ENCODE results near the gene CCDC68.
"Not testable (repeated sequence)": the region's sequence is repeated elsewhere in the genome, so short reads cannot be mapped to it uniquely, and the experiment has no call there.

The CCDC68 gene

DNA sequence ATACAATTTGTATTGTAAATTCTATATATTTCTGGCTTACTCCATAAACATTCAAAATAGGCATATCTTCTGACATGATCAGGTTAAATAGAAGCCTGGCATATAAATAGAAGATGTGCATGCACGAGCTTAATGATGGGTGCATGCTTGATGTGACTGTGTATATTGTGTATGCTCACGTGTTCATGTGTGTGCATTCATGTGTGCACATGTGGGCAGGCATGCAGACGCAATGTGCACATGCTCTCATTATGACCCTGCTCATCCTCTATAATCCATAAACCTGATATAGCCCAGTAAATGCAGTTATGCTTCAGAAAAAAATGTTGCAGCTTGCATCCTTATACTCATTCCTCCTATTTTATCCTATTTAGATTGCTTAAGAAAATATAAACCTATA, 101.8 kb downstream of the CCDC68 start:
- no peak overlapping the region for H3K4me3 ChIP-seq (ENCODE audit: low read depth, low read length)
- no peak for DNase-seq (ENCODE audit: low read depth)
- no peak for TF ChIP-seq CTCF (IDR thresholded peaks at IDR 0.05; ENCODE audit: insufficient read depth, low read depth, low read length, missing control alignments)

- TF ChIP-seq CTCF (IDR thresholded peaks at IDR 0.05; ENCODE audit: insufficient read depth, low read depth, low read length, missing control alignments): no peak
- no peak for DNase-seq (ENCODE audit: low read depth)
- no peak overlapping the region for H3K4me3 ChIP-seq (ENCODE audit: low read depth, low read length)
Measured at GRCh38 chr18:54856105-54856646, 103.1 kb downstream of the CCDC68 start.

- not testable (repeated sequence) for DNase-seq (ENCODE audit: low read depth); H3K4me3 ChIP-seq (ENCODE audit: low read depth, low read length)
Measured at GRCh38 chr18:54855050-54855449, 104.2 kb downstream of the CCDC68 start.

GRCh38 chr18:54852780-54853675, 106.2 kb downstream of the CCDC68 start:
- TF ChIP-seq CTCF (IDR thresholded peaks at IDR 0.05; ENCODE audit: insufficient read depth, low read depth, low read length, missing control alignments): no peak
- DNase-seq (ENCODE audit: low read depth): no peak
- H3K4me3 ChIP-seq (ENCODE audit: low read depth, low read length): no peak overlapping the region

Data from GM12865 (cell line).